Brain microvascular endothelial cell (primary cell): ENCODE data around the gene CDK2.

ENCODE experiments used
- DNase-seq: peaks from one replicate; pipeline ENCODE4 v3.0.0-alpha.2; 2020
- H3K27ac ChIP-seq: fragments of 250-450 bp; sonication (Bioruptor Pico); 2 replicates; pipeline ENCODE4 v1.5.1; 2020; ENCODE audit warnings: mild to moderate bottlenecking, moderate library complexity
- H3K27me3 ChIP-seq: fragments of 250-450 bp; sonication (Bioruptor Pico); replicated peaks from 2 replicates; pipeline ENCODE4 v1.5.1; 2020; ENCODE audit warnings: mild to moderate bottlenecking
- H3K36me3 ChIP-seq: fragments of 250-450 bp; sonication (Bioruptor Pico); replicated peaks from 2 replicates; pipeline ENCODE4 v1.5.1; 2020; ENCODE audit warnings: mild to moderate bottlenecking
- H3K4me3 ChIP-seq: 2 replicates; pipeline ENCODE4 v1.5.1; 2011; ENCODE audit warnings: low read depth, mild to moderate bottlenecking, control low read depth, low read length, moderate library complexity
- CTCF ChIP-seq: IDR thresholded peaks from 2 replicates; pipeline ENCODE4 v1.5.1; 2011; ENCODE audit warnings: low read depth, mild to moderate bottlenecking, moderate library complexity, low read length, control low read depth, inconsistent platforms; ENCODE audit errors: missing control alignments
- in situ Hi-C: cut with HindIII; loops from 2 replicates; pipeline ENCODE4 v1.10.0; 2017; ENCODE audit warnings: low sequenced_read_pairs, low pct_ligation_motif_present

CDK2 gene

GRCh38 chr12:56010111-56010570 is 43.5 kb downstream of the CDK2 start:
- H3K36me3 ChIP-seq: no peaks in the 10 kb centered on the region
- H3K27ac ChIP-seq: no peak overlapping the region
- H3K4me3 ChIP-seq: no peak overlapping the region
- H3K27me3 ChIP-seq: no peaks in the 10 kb centered on the region
- no peak for TF ChIP-seq CTCF
- no peak for DNase-seq
- in situ Hi-C loops: no loop called here

GRCh38 chr12:56011509-56012090 is 45.0 kb downstream of the CDK2 start:
- Histone ChIP-seq H3K27ac (no peak overlapping the region), H3K36me3 (no peaks in the 10 kb centered on the region), H3K4me3 (no peak overlapping the region), H3K27me3 (no peaks in the 10 kb centered on the region)
- DNase-seq: no peak
- no peak for TF ChIP-seq CTCF
- in situ Hi-C loops: no loop called here

GRCh38 chr12:56013482-56013881 is 46.9 kb downstream of the CDK2 start:
- no peak for TF ChIP-seq CTCF
- in situ Hi-C loops: no loop called here
- no peak for DNase-seq
- H3K27ac ChIP-seq: no peak overlapping the region
- H3K4me3 ChIP-seq: no peak overlapping the region
- H3K36me3 ChIP-seq: no peaks in the 10 kb centered on the region
- no peaks in the 10 kb centered on the region for H3K27me3 ChIP-seq

GRCh38 chr12:56014205-56014604 is 47.6 kb downstream of the CDK2 start:
- no peak for TF ChIP-seq CTCF
- in situ Hi-C loops: no loop called here
- Histone ChIP-seq H3K36me3 (no peaks in the 10 kb centered on the region), H3K27me3 (no peaks in the 10 kb centered on the region), H3K27ac (no peak overlapping the region), H3K4me3 (no peak overlapping the region)
- no peak for DNase-seq

GRCh38 chr12:56017181-56017580 is 50.6 kb downstream of the CDK2 start:
- no peak for TF ChIP-seq CTCF
- Histone ChIP-seq H3K27me3 (no peaks in the 10 kb centered on the region), H3K27ac (no peak overlapping the region), H3K36me3 (no peaks in the 10 kb centered on the region), H3K4me3 (no peak overlapping the region)
- in situ Hi-C loops: no loop called here
- DNase-seq: no peak

GRCh38 chr12:56018356-56018755 is 51.7 kb downstream of the CDK2 start:
- Histone ChIP-seq H3K27me3 (no peaks in the 10 kb centered on the region), H3K4me3 (no peak overlapping the region), H3K36me3 (no peaks in the 10 kb centered on the region), H3K27ac (no peak overlapping the region)
- no peak for TF ChIP-seq CTCF
- in situ Hi-C loops: no loop called here
- no peak for DNase-seq
